Ishikawa (cell line): ENCODE measurements around the gene NLN.

Source experiments
- CEBPB ChIP-seq: IDR thresholded peaks from 2 replicates; pipeline ENCODE4 v1.6.1; 2012
- CREB1 ChIP-seq: IDR thresholded peaks from 2 replicates; pipeline ENCODE4 v1.6.1; 2012; ENCODE audit warnings: low read depth
- EGR1 ChIP-seq: IDR thresholded peaks from 2 replicates; pipeline ENCODE4 v1.6.1; 2012
- EP300 ChIP-seq: IDR thresholded peaks from 2 replicates; pipeline ENCODE4 v1.6.1; 2012; ENCODE audit warnings: borderline replicate concordance
- FOXM1 ChIP-seq: IDR thresholded peaks from 2 replicates; pipeline ENCODE4 v1.6.1; 2012; ENCODE audit warnings: low read depth, borderline replicate concordance
- NFIC ChIP-seq: IDR thresholded peaks from 2 replicates; pipeline ENCODE4 v1.6.1; 2012
- RAD21 ChIP-seq: IDR thresholded peaks from 2 replicates; pipeline ENCODE4 v1.6.1; 2012; ENCODE audit warnings: low read depth
- TAF1 ChIP-seq: IDR thresholded peaks from 2 replicates; pipeline ENCODE4 v1.6.1; 2012; ENCODE audit warnings: low read depth, mild to moderate bottlenecking
- TCF12 ChIP-seq: IDR thresholded peaks from 2 replicates; pipeline ENCODE4 v1.6.1; 2012; ENCODE audit warnings: low read depth
- TEAD4 ChIP-seq: IDR thresholded peaks from 2 replicates; pipeline ENCODE4 v1.6.1; 2012
- YY1 ChIP-seq: IDR thresholded peaks from 2 replicates; pipeline ENCODE4 v1.6.1; 2012; ENCODE audit warnings: low read depth
- ZBTB7A ChIP-seq: IDR thresholded peaks from 2 replicates; pipeline ENCODE4 v1.6.1; 2012; ENCODE audit warnings: low read depth
- TF ChIP-seq, protein P1 (sequence below): IDR thresholded peaks from 2 replicates; pipeline ENCODE4 v1.6.1; 2012
- TF ChIP-seq, protein P2 (sequence below): IDR thresholded peaks from 2 replicates; pipeline ENCODE4 v1.6.1; 2012
- TF ChIP-seq, protein P3 (sequence below): IDR thresholded peaks from 2 replicates; pipeline ENCODE4 v1.6.1; 2012; ENCODE audit warnings: low read depth, mild to moderate bottlenecking

The NLN gene

DNA sequence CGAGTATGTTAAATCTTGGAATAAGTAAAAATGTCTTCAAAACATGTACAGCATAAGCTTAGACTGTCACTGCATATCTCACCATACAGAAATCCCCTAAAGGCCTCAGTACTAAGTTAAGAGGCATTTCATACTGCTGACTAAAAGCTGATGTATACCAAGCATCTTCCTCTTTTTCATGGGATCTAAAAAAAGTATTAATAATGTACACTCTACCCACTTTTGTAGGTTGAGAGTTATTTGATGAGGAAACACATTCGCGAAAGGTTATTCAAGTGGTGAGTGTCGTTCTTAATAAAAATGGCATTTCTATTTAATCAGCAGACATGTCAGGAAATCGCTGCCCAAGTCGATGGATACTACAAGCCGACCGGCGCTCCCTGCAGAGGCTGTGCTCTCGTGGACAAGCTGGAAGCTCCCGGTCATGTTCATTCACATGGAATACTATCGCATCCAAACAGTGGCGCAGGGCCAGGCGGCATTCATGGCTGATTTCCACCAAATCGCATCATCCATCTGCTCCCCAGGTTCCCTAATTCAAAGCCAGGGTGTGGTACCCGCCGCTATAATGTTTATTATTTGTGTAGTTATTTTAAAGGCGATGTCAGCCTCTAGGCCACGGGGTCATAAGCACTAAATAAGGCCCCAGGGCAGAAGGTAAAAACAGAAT, 820 bp upstream of the NLN start:
- TF ChIP-seq NFIC (no peak), CEBPB (no peak), FOXM1 (no peak), EGR1 (no peak), CREB1 (no peak)
- TF ChIP-seq, protein P1, sequence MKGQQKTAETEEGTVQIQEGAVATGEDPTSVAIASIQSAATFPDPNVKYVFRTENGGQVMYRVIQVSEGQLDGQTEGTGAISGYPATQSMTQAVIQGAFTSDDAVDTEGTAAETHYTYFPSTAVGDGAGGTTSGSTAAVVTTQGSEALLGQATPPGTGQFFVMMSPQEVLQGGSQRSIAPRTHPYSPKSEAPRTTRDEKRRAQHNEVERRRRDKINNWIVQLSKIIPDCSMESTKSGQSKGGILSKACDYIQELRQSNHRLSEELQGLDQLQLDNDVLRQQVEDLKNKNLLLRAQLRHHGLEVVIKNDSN: no peak

DNA sequence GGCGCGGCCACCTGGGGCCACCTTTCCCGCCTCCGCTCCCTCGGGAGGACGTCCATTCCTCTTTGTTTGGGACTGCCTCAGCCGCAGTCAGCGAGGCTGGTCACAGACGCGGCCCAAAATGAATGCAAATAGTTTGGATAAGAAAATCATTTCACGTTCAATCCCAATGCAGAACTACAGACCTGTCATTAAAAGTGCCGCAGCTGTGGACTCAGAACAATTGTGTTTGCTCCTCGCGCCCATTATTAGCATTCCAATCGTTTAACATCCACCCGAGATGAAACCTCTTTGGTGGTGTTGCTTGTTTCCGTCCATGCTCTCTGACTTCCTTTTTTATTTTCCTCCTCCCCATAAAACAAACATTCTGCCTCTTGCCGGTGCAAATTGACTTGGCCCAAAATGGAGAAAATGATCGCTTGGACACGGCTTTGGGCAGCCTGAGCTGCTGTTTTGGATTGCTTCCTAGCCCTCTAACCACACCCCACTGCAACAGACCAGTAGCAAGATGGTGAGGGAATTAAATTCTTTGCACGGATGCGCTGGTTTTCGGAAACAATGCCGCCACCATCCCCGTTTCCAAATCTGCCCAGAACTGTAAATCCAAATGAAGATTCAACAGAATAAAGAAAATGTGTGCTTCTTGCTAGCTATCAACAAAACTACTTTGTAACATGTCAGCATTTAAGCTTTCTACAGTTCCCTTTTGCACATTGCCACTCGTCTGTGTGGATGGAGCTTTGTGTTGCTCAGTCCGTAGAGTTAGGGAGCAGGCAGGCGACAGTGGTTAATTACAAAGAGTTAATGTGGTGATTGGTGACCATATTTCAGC, 784 bp downstream of the NLN start:
- TF ChIP-seq, protein P2, sequence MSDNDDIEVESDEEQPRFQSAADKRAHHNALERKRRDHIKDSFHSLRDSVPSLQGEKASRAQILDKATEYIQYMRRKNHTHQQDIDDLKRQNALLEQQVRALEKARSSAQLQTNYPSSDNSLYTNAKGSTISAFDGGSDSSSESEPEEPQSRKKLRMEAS: peak; percentile 63; the same call in 1 of the 2 replicates
- no peak for TF ChIP-seq EP300
- TF ChIP-seq YY1: peak; percentile 25; the same call in 1 of the 2 replicates
- TF ChIP-seq TCF12: peak; percentile 30; the same call in 1 of the 2 replicates

DNA sequence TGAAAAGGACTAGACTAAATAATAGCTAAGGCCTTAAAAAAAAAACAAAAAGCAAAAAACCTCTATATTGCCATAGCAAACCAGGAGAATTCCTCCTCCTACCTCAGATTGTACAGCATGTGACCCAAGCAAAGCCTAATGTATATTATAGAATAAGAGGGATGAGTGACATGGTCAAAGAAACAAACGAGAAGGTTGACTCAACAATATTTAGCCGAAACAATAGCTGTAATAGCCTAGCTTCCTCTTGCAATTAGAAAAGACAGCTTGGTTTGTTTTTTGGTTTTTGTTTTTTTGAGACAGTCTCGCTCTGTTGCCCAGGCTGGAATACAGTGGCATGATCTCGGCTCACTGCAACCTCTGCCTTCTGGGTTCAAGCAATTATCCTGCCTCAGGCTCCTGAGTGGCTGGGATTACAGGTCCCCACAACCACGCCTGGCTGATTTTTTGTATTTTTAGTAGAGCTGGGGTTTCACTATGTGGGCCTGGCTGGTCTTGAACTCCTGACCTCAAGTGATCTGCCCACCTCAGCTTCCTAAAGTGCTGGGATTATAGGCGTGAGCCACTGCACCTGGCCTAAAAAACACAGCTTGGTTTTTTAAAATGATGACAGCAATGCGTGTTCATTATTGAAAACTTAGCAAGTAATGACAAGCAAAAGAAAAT, 5.6 kb downstream of the NLN start:
- TF ChIP-seq RAD21 (no peak), FOXM1 (no peak), TAF1 (no peak), EP300 (no peak), NFIC (no peak), CREB1 (no peak)
- TF ChIP-seq, protein P1: no peak

DNA sequence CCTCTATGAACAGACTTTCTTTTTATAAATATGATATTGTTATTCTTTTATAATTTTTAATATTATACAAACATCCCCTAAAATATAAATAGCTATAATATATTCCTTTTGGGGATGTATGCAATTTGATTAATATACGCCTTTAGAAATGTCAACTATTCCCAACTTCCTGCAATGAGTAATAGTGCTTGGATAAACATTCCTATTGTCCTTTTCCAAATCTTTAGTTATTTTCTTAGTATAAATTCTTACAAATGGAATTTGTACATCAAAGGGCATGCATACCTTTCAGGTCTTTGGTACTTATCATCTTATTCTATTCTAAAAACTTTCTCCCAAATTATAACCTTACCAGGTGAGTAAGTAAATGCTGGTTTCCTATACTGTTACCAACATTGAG, 6.2 kb downstream of the NLN start:
- TF ChIP-seq EP300: no peak
- TF ChIP-seq, protein P2: no peak
- TF ChIP-seq TCF12: no peak
- TF ChIP-seq CREB1: no peak
- TF ChIP-seq RAD21: no peak
- TF ChIP-seq EGR1: no peak
- TF ChIP-seq FOXM1: no peak
- TF ChIP-seq NFIC: no peak
- TF ChIP-seq, protein P1: no peak
- TF ChIP-seq CEBPB: no peak
- TF ChIP-seq ZBTB7A: no peak
- no peak for TF ChIP-seq TAF1
- TF ChIP-seq YY1: no peak
- TF ChIP-seq TEAD4: no peak
- TF ChIP-seq, protein P3, sequence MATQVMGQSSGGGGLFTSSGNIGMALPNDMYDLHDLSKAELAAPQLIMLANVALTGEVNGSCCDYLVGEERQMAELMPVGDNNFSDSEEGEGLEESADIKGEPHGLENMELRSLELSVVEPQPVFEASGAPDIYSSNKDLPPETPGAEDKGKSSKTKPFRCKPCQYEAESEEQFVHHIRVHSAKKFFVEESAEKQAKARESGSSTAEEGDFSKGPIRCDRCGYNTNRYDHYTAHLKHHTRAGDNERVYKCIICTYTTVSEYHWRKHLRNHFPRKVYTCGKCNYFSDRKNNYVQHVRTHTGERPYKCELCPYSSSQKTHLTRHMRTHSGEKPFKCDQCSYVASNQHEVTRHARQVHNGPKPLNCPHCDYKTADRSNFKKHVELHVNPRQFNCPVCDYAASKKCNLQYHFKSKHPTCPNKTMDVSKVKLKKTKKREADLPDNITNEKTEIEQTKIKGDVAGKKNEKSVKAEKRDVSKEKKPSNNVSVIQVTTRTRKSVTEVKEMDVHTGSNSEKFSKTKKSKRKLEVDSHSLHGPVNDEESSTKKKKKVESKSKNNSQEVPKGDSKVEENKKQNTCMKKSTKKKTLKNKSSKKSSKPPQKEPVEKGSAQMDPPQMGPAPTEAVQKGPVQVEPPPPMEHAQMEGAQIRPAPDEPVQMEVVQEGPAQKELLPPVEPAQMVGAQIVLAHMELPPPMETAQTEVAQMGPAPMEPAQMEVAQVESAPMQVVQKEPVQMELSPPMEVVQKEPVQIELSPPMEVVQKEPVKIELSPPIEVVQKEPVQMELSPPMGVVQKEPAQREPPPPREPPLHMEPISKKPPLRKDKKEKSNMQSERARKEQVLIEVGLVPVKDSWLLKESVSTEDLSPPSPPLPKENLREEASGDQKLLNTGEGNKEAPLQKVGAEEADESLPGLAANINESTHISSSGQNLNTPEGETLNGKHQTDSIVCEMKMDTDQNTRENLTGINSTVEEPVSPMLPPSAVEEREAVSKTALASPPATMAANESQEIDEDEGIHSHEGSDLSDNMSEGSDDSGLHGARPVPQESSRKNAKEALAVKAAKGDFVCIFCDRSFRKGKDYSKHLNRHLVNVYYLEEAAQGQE: no peak

DNA sequence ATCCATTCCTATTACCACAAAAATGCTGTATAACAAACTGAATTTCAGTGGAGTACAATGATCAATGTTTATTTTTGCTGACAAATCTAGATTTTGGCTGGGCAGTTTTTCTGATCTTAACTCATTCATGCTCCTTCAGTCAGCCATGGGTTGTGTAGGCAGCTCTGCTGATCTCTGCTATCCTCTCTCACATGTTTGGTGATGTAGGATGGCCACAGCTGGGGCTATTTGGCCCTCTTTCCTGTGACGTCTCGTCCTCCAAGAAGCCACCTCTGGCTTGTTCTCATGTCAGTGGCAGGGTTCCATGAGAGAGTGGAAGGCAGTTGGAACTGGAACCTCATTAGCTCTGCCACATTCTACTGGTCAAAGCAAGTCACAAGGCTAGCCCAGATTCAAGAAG, 8.9 kb downstream of the NLN start:
- TF ChIP-seq ZBTB7A (no peak), NFIC (no peak), RAD21 (no peak), EP300 (no peak), TCF12 (no peak), YY1 (no peak), EGR1 (no peak), CEBPB (no peak), TEAD4 (no peak), TAF1 (no peak), CREB1 (no peak), FOXM1 (no peak)
- TF ChIP-seq, protein P3: no peak
- TF ChIP-seq, protein P1: no peak
- TF ChIP-seq, protein P2: no peak
